Cerebellar cortex (tissue), 1 donor: ENCODE data around the gene TMEM256.

Experiments used
- DNase-seq: peaks from one replicate; pipeline ENCODE4 v3.0.0-alpha.2; 2015; ENCODE audit warnings: low spot score

The TMEM256 gene

GRCh38 chr17:7403977-7404736 lies at the start of gene TMEM256:
Gene TMEM256, minus strand, starts transcription at chr17:7404097. Its CDS starts 13 bp downstream, at chr17:7404084.
- peak; percentile 100 for DNase-seq

- DNase-seq: no peak
Observed at GRCh38 chr17:7448461-7448860, 44.6 kb upstream of the TMEM256 start.

GRCh38 chr17:7445619-7445968 lies 41.7 kb upstream of the TMEM256 start:
- no peak for DNase-seq

GRCh38 chr17:7444682-7445618 lies 41.1 kb upstream of the TMEM256 start, which contains the start of gene CHRNB1:
Gene CHRNB1, plus strand, starts transcription at chr17:7445061. Its CDS starts 67 bp downstream, at chr17:7445128.
- no peak for DNase-seq

- DNase-seq: no peak
Observed at GRCh38 chr17:7443499-7444485, 39.9 kb upstream of the TMEM256 start.

- DNase-seq: no peak
Observed at GRCh38 chr17:7442142-7442541, 38.2 kb upstream of the TMEM256 start.

- DNase-seq: no peak
Observed at GRCh38 chr17:7441266-7441665, 37.4 kb upstream of the TMEM256 start.

- no peak for DNase-seq
Observed at GRCh38 chr17:7440834-7441195, 36.9 kb upstream of the TMEM256 start.

GRCh38 chr17:7440113-7440833 lies 36.4 kb upstream of the TMEM256 start:
- peak; percentile 39 for DNase-seq

GRCh38 chr17:7439462-7440112 lies 35.7 kb upstream of the TMEM256 start, which contains the start of gene FGF11:
Gene FGF11, plus strand, starts transcription at chr17:7439512. Its CDS starts 109 bp downstream, at chr17:7439621.
- DNase-seq: no peak

GRCh38 chr17:7438656-7439460 lies 35.0 kb upstream of the TMEM256 start:
- no peak for DNase-seq

- DNase-seq: peak; percentile 52
Observed at GRCh38 chr17:7437950-7438614, 34.2 kb upstream of the TMEM256 start.

GRCh38 chr17:7437369-7437863 lies 33.5 kb upstream of the TMEM256 start:
- DNase-seq: no peak

- peak; percentile 50 for DNase-seq
Observed at GRCh38 chr17:7436556-7437368, 32.9 kb upstream of the TMEM256 start.

GRCh38 chr17:7435676-7436555 lies 32.0 kb upstream of the TMEM256 start:
- peak; percentile 41 for DNase-seq

- no peak for DNase-seq
Observed at GRCh38 chr17:7432296-7432695, 28.4 kb upstream of the TMEM256 start.

- no peak for DNase-seq
Observed at GRCh38 chr17:7431231-7431630, 27.3 kb upstream of the TMEM256 start.
